Body of pancreas (tissue), 4 donors: ENCODE measurements around the gene CEP68. TPM values are rescaled to one million over a fixed set of nuclear protein-coding genes. Genes with fewer than 3 reads are reported as not detected.

Source experiments
- ATAC-seq: fragments of 150-250 bp; one replicate; pipeline ENCODE4 v1.9.1; 2016
- DNase-seq, 4 donors: peaks; one replicate each; pipeline ENCODE4 v3.0.0-alpha.2; 2019
- H3K27ac ChIP-seq, 4 donors: fragments of 200-600 bp; sonication (generic); 1 replicate in 3 of 4; 2 replicates in 1 of 4; pipeline versions ENCODE4 v1.5.1 to v1.6.1; 2016 to 2019; ENCODE audit warnings: mild to moderate bottlenecking in 1 of 4, mixed read lengths in 1 of 4, moderate library complexity in 1 of 4
- H3K27me3 ChIP-seq, 2 donors: fragments of 200-600 bp; sonication (generic); one replicate each; pipeline ENCODE4 v1.6.0; 2016; ENCODE audit warnings: mild to moderate bottlenecking in 1 of 2
- H3K36me3 ChIP-seq, 2 donors: fragments of 200-600 bp; sonication (generic); replicated peaks in 1 of 2; 2 replicates each; pipeline ENCODE4 v1.5.1; 2016; ENCODE audit warnings: low read depth in 2 of 2; ENCODE audit not compliant: insufficient read depth in 1 of 2
- H3K4me1 ChIP-seq: fragments of 200-600 bp; sonication (generic); one replicate; pipeline ENCODE4 v1.6.0; 2016
- H3K4me3 ChIP-seq, 2 donors: fragments of 200-600 bp; sonication (generic); 1 replicate in 1 of 2; 2 replicates in 1 of 2; pipeline ENCODE4 v1.5.1; 2016 to 2019
- H3K9me3 ChIP-seq, 3 donors: fragments of 200-600 bp; sonication (generic); 1 replicate in 2 of 3; 2 replicates in 1 of 3; pipeline ENCODE4 v1.5.1; 2016
- POLR2A ChIP-seq, 3 donors: fragments of 450-650 bp; IDR thresholded peaks; one replicate each; pipeline ENCODE4 v1.6.1; 2016; ENCODE audit warnings: antibody characterized with exemption in 3 of 3, mild to moderate bottlenecking in 2 of 3
- WGBS, 2 donors: methylation state at CpG; one replicate each; pipeline ENCODE4 v1.1.5; 2017; 5-methylcytosine and 5-hydroxymethylcytosine counted together
- intact Hi-C: fragments of 100-400 bp; cut with DNase I; formaldehyde crosslinking; loops from one replicate; pipeline ENCODE4 v1.15.1; 2023
- total RNA-seq, 2 donors: library from RNA; depleted of rRNA; stranded (reverse); fragments of >200 nt; gene quantifications; one replicate each; pipeline ENCODE4 v1.1.0, GENCODE V29; 2016
- TF ChIP-seq, protein P1 (sequence below), 7 experiments: fragments of 450-650 bp in 4 of 7; fragments of 200-600 bp in 3 of 7; sonication (generic) in 3 of 7; IDR thresholded peaks; one replicate each; pipeline ENCODE4 v1.5.1; 2016 to 2019; ENCODE audit warnings: antibody characterized with exemption in 7 of 7

Gene CEP68
- total RNA-seq, 2 donors from 2014 or later: 6.9 to 20.0 TPM

DNA sequence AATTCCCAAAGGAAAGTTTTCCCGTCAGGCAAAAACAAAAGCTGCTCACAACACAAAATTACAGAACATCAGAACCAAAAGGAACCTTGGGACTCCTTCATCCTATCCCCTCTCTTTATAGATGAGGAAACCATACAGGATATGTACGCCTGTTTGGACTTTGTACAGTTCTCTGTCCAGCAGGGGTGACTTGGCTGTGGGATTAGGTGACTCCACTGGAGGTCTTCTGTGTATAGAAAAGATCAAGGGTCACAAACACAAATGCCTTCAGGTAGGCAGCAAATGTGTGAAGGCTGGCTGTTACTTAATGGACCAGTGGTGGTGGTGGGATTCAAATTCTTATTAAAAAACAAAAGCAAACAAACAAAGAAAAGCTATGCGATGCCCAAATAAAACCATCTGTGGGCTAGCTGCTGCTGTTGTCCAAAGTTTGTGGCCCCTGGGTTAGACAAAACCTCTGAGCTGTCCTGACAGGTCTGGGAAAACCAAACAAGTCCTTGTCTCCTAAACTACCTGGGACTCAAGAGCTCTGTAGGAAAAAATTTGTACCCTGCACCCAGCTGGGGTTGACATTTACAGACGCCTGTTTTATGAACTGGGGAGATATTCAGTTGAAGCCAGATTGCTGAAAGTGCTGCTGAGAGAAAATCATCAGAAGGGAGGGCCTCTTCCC, 1.3 kb upstream of the CEP68 start:
- intact Hi-C loops: no loop called here
- H3K27ac ChIP-seq: no peak overlapping the region

DNA sequence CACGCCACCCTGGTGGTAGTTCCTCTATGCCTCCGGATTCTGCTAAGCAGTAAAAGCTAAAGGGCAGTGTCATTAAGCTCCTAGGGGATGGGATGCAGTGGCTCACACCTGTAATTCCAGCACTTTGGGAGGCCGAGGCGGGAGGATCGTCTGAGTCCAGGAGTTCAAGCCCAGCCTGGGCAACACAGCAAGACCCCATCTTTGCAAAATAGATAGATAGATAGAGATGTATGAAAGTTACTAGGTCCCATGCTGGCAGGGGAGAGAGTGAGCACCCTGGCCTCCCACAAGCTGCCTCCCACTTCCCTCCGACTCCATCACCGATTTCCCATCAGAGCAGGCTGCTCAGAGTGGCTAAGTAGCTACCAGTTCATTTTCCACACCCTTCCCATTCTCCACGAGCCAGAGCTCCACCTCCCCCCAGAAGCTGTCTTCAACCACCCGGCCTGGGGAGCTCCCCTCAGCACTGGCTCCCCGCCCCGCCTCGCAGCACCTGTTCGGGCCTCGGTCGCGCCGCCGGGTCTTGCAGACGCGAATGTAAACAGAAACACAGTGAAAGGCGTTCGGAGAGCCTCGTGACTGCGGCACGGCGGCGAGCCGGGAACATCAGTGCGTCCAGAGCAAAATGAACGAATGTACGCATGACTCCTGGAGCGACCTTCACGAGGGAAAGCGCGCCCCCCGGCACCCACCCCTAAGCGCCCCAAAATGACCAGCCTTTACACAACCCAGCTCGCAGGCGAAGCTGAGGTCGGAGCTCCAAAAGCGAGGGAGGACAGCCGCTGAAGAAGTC, 598 bp upstream of the CEP68 start:
- ATAC-seq (peak; percentile 37), DNase-seq (peak in 3 of 4 donors; percentile 63 to 79 (median 69))

More for the DNA sequence above, 1.3 kb upstream of the CEP68 start:
- peaks cover 32% of the 10 kb centered on the region for H3K4me1 ChIP-seq
- TF ChIP-seq, protein P1, sequence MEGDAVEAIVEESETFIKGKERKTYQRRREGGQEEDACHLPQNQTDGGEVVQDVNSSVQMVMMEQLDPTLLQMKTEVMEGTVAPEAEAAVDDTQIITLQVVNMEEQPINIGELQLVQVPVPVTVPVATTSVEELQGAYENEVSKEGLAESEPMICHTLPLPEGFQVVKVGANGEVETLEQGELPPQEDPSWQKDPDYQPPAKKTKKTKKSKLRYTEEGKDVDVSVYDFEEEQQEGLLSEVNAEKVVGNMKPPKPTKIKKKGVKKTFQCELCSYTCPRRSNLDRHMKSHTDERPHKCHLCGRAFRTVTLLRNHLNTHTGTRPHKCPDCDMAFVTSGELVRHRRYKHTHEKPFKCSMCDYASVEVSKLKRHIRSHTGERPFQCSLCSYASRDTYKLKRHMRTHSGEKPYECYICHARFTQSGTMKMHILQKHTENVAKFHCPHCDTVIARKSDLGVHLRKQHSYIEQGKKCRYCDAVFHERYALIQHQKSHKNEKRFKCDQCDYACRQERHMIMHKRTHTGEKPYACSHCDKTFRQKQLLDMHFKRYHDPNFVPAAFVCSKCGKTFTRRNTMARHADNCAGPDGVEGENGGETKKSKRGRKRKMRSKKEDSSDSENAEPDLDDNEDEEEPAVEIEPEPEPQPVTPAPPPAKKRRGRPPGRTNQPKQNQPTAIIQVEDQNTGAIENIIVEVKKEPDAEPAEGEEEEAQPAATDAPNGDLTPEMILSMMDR (IDR thresholded peaks at IDR 0.05): no peak
- no peak for TF ChIP-seq POLR2A (IDR thresholded peaks at IDR 0.05)
- no peaks in the 10 kb centered on the region for H3K36me3 ChIP-seq
- H3K27me3 ChIP-seq: no peaks in the 10 kb centered on the region
- no peak overlapping the region for H3K4me3 ChIP-seq
- no peak for ATAC-seq
- no peak for DNase-seq
- no peaks in the 10 kb centered on the region for H3K9me3 ChIP-seq
- 46 to 77% methylated on average over 4 of the region's 4 CpGs for WGBS, 2 donors

DNA sequence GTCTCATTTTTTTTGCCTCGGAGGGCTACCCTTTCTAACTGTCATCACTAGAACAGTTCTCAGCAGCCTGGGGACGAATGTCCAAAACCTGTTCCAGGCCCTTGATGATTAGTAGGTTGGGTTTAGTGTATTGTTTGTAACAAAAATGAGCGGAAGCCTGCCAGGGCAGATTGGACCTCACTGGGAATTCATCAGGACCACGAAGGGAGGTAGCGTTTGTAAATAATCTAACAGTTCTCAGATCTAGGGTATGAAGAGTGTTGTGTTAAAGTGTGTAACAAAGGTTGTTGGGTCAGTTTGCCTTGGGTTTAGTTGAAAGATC, 799 bp downstream of the CEP68 start:
- WGBS, 2 donors: 0% methylated on average over 5 of the region's 5 CpGs
- peak overlapping the region; percentile 65 to 90 (median 85) for H3K27ac ChIP-seq
- ATAC-seq: no peak
- no peaks in the 10 kb centered on the region for H3K27me3 ChIP-seq
- TF ChIP-seq, protein P1 (IDR thresholded peaks at IDR 0.05): no peak
- TF ChIP-seq POLR2A (IDR thresholded peaks at IDR 0.05): no peak
- peaks cover 53% of the 10 kb centered on the region for H3K4me1 ChIP-seq
- H3K4me3 ChIP-seq: peak overlapping the region; percentile 75 to 82
- intact Hi-C loops: no loop called here
- H3K36me3 ChIP-seq: no peaks in the 10 kb centered on the region
- H3K9me3 ChIP-seq: no peaks in the 10 kb centered on the region
- DNase-seq: no peak

More for the DNA sequence above, 598 bp upstream of the CEP68 start:
- peak overlapping the region; percentile 75 to 82 for H3K4me3 ChIP-seq
- H3K4me1 ChIP-seq: peaks cover 39% of the 10 kb centered on the region
- H3K27ac ChIP-seq: peak overlapping the region; percentile 76 to 90 (median 85)
- no peaks in the 10 kb centered on the region for H3K36me3 ChIP-seq
- H3K9me3 ChIP-seq: no peaks in the 10 kb centered on the region
- WGBS, 2 donors: 8 to 14% methylated on average over 26 to 42 of the region's 42 CpGs
- intact Hi-C loops: no loop called here
- no peaks in the 10 kb centered on the region for H3K27me3 ChIP-seq
- no peak for TF ChIP-seq POLR2A (IDR thresholded peaks at IDR 0.05)
- TF ChIP-seq, protein P1 (IDR thresholded peaks at IDR 0.05): no peak

DNA sequence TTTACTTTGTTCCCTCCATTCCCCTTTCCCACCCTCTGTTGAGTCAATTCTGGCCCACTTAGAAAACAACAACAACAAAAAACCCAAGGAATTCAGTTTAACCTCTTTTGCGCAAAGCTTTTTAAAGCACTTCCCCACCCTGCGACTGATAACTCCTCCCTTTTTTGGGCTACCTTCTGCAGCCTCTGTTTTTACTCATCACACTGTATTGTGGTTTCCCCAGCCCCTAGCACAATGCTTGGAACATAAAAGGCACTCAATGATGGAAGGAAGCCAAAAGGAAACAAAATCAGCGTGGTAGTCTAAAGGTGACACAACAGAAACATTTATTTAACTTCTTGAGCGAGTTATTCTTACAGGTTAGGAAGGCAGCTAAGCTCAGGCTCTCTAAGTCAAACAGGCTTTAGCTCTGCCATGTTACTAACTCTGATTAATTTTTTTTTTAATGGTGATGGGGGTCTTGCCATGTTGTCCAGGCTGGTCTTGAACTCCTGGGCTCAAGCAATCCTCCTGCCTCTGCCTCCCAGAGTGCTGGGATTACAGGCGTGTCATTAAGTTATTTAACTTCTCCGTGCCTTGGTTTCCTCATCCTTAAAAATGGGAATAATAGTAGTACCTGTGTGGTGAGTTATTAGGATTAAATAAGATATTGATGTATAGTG, 1.3 kb downstream of the CEP68 start:
- Histone ChIP-seq H3K4me1 (peaks cover 58% of the 10 kb centered on the region), H3K36me3 (no peaks in the 10 kb centered on the region), H3K9me3 (no peaks in the 10 kb centered on the region), H3K4me3 (no peak overlapping the region), H3K27ac (peak overlapping the region; percentile 65 to 90 (median 85)), H3K27me3 (no peaks in the 10 kb centered on the region)
- intact Hi-C loops: no loop called here
- WGBS, 2 donors: 27 to 36% methylated on average over 6 of the region's 6 CpGs
- ATAC-seq: no peak
- TF ChIP-seq POLR2A (IDR thresholded peaks at IDR 0.05): no peak
- TF ChIP-seq, protein P1 (IDR thresholded peaks at IDR 0.05): no peak
- DNase-seq: peak in 1 of 4 donors; percentile 53
